Adipose tissue (tissue), 3 donors: Measurements from ENCODE around the gene SMAD3. TPM values are rescaled to one million over a fixed set of nuclear protein-coding genes. Genes with fewer than 3 reads are reported as not detected.

Experiments used
- H3K27ac ChIP-seq: one replicate; pipeline ENCODE4 v1.5.1; 2013; ENCODE audit warnings: low read depth, low read length
- WGBS, 3 donors: extraction: QIAGEN DNeasy Blood & Tissue Kit; methylation state at CpG; one replicate each; pipeline ENCODE4 v1.1.7; 2013; 5-methylcytosine and 5-hydroxymethylcytosine counted together
- polyA plus RNA-seq, 3 donors: library from polyadenylated mRNA; stranded (reverse); fragments of 200-250 nt; gene quantifications; one replicate each; pipeline ENCODE4 v1.2.3, GENCODE V29; 2013
- donor health status: healthy with polysubstance abuse.
- donor health status: Bipolar disorder and iron deficiency.
- donor health status: healthy.

Gene SMAD3
- polyA plus RNA-seq, 3 donors: 8.5 to 45.3 (median 27.7) TPM

- H3K27ac ChIP-seq: no peak overlapping the region
- 65 to 75% (median 68%) methylated on average over 15 of the region's 15 CpGs for WGBS, 3 donors
Observed at GRCh38 chr15:67130673-67131601, 65.5 kb downstream of the SMAD3 start.

GRCh38 chr15:67132276-67132675 is 66.9 kb downstream of the SMAD3 start:
- WGBS, 3 donors: 77 to 84% (median 80%) methylated on average over 3 of the region's 3 CpGs
- no peak overlapping the region for H3K27ac ChIP-seq

GRCh38 chr15:67133026-67133425 is 67.6 kb downstream of the SMAD3 start:
- 51 to 88% (median 83%) methylated on average over 4 of the region's 4 CpGs for WGBS, 3 donors
- no peak overlapping the region for H3K27ac ChIP-seq

GRCh38 chr15:67133738-67134066 is 68.3 kb downstream of the SMAD3 start:
- H3K27ac ChIP-seq: peak overlapping the region; percentile 60
- WGBS, 3 donors: 48 to 59% (median 52%) methylated on average over 3 of the region's 3 CpGs

- WGBS, 3 donors: 17 to 26% (median 23%) methylated on average over 13 of the region's 13 CpGs
- H3K27ac ChIP-seq: peak overlapping the region; percentile 60
Observed at GRCh38 chr15:67134067-67134838, 68.9 kb downstream of the SMAD3 start.

GRCh38 chr15:67134871-67135492 is 69.6 kb downstream of the SMAD3 start:
- no peak overlapping the region for H3K27ac ChIP-seq
- 19 to 58% (median 40%) methylated on average over 4 of the region's 4 CpGs for WGBS, 3 donors

GRCh38 chr15:67135494-67135893 is 70.1 kb downstream of the SMAD3 start:
- WGBS, 3 donors: 33 to 67% (median 62%) methylated on average over 4 of the region's 4 CpGs

GRCh38 chr15:67136802-67137201 is 71.4 kb downstream of the SMAD3 start:
- 74 to 88% (median 75%) methylated on average over 3 of the region's 3 CpGs for WGBS, 3 donors
- H3K27ac ChIP-seq: no peak overlapping the region

More at GRCh38 chr15:67135494-67135893, 70.1 kb downstream of the SMAD3 start:
- H3K27ac ChIP-seq: no peak overlapping the region

GRCh38 chr15:67137319-67137718 is 71.9 kb downstream of the SMAD3 start:
- 83 to 97% (median 91%) methylated on average over 1 of the region's 1 CpG for WGBS, 3 donors
- no peak overlapping the region for H3K27ac ChIP-seq

- no peak overlapping the region for H3K27ac ChIP-seq
- 48 to 59% (median 55%) methylated on average over 16 to 17 of the region's 17 CpGs for WGBS, 3 donors
Observed at GRCh38 chr15:67137951-67138848, 72.8 kb downstream of the SMAD3 start.

GRCh38 chr15:67138891-67139855 is 73.8 kb downstream of the SMAD3 start:
- H3K27ac ChIP-seq: no peak overlapping the region
- WGBS, 3 donors: 31 to 60% (median 54%) methylated on average over 11 of the region's 11 CpGs

- H3K27ac ChIP-seq: no peak overlapping the region
- WGBS, 3 donors: 64 to 68% (median 67%) methylated on average over 9 of the region's 9 CpGs
Observed at GRCh38 chr15:67140078-67140833, 74.9 kb downstream of the SMAD3 start.

GRCh38 chr15:67142092-67142766 is 76.8 kb downstream of the SMAD3 start:
- no peak overlapping the region for H3K27ac ChIP-seq
- 63 to 81% (median 78%) methylated on average over 7 of the region's 7 CpGs for WGBS, 3 donors

- WGBS, 3 donors: 29 to 54% (median 52%) methylated on average over 6 of the region's 6 CpGs
- H3K27ac ChIP-seq: no peak overlapping the region
Observed at GRCh38 chr15:67142767-67143100, 77.3 kb downstream of the SMAD3 start.

GRCh38 chr15:67143646-67144045 is 78.2 kb downstream of the SMAD3 start:
- H3K27ac ChIP-seq: no peak overlapping the region
- 96 to 99% (median 97%) methylated on average over 6 of the region's 6 CpGs for WGBS, 3 donors
